Lower leg skin (tissue), 4 donors: Measurements from ENCODE around the gene NDST4. TPM values are rescaled to one million over a fixed set of nuclear protein-coding genes. Genes with fewer than 3 reads are reported as not detected.

Experiments
- DNase-seq, 2 donors: peaks; one replicate each; pipeline ENCODE4 v3.0.0-alpha.2; 2019; ENCODE audit warnings: low spot score in 2 of 2
- H3K4me3 ChIP-seq: fragments of 200-600 bp; sonication (generic); 2 replicates; pipeline ENCODE4 v1.5.1; 2017; ENCODE audit warnings: mild to moderate bottlenecking, low read depth; ENCODE audit not compliant: poor library complexity, severe bottlenecking
- CTCF ChIP-seq, 3 donors: fragments of 450-650 bp; IDR thresholded peaks; one replicate each; pipeline ENCODE4 v1.5.1; 2016; ENCODE audit warnings: antibody characterized with exemption in 3 of 3, mild to moderate bottlenecking in 3 of 3, moderate library complexity in 2 of 3
- POLR2A ChIP-seq, 2 donors: fragments of 450-650 bp; IDR thresholded peaks; one replicate each; pipeline ENCODE4 v1.6.1; 2016 to 2017; ENCODE audit warnings: antibody characterized with exemption in 2 of 2, mild to moderate bottlenecking in 1 of 2, moderate library complexity in 1 of 2
- WGBS, 2 donors: methylation state at CpG; one replicate each; pipeline ENCODE4 v1.1.5; 2018; 5-methylcytosine and 5-hydroxymethylcytosine counted together
- intact Hi-C: fragments of 100-400 bp; cut with DNase I; formaldehyde crosslinking; loops from one replicate; pipeline ENCODE4 v1.15.0; 2023; ENCODE audit warnings: low total_unique reads
- total RNA-seq, 4 donors: library from RNA; depleted of rRNA; stranded (reverse); fragments of >200 nt; gene quantifications; one replicate each; pipeline ENCODE4 v1.1.0, GENCODE V29; 2016

The NDST4 gene
- total RNA-seq, result not detected

- H3K4me3 ChIP-seq, result no peak within 1 kb of the TSS
- TF ChIP-seq CTCF (IDR thresholded peaks at IDR 0.05) (no peak), POLR2A (IDR thresholded peaks at IDR 0.05) (no peak)
- no peak for DNase-seq
- intact Hi-C loops, result no loop called here
- 16 to 18% methylated on average over 10 of the region's 10 CpGs for WGBS, 2 donors
These were observed at the start of gene NDST4 for GRCh38 chr4:115113506-115114106. Gene NDST4, minus strand, starts transcription at chr4:115113620. Its CDS starts 36,584 bp downstream, at chr4:115077036.

- intact Hi-C loops, result no loop called here
- no peak for TF ChIP-seq POLR2A (IDR thresholded peaks at IDR 0.05)
- H3K4me3 ChIP-seq, result no peak overlapping the region
- 33 to 67% methylated on average over 1 of the region's 1 CpG for WGBS, 2 donors
- DNase-seq, result no peak
These were observed 45.7 kb upstream of the NDST4 start for GRCh38 chr4:115159141-115159540.

- TF ChIP-seq POLR2A (IDR thresholded peaks at IDR 0.05), result no peak
- TF ChIP-seq CTCF (IDR thresholded peaks at IDR 0.05), result no peak
- intact Hi-C loops, result no loop called here
- WGBS, 2 donors, result 58 to 64% methylated on average over 2 of the region's 2 CpGs
- no peak overlapping the region for H3K4me3 ChIP-seq
- no peak for DNase-seq
These were observed 44.9 kb upstream of the NDST4 start for GRCh38 chr4:115158296-115158695.

GRCh38 chr4:115154826-115155225, 41.4 kb upstream of the NDST4 start:
- intact Hi-C loops, result no loop called here
- TF ChIP-seq CTCF (IDR thresholded peaks at IDR 0.05) (no peak), POLR2A (IDR thresholded peaks at IDR 0.05) (no peak)
- DNase-seq, result no peak

GRCh38 chr4:115152965-115153364, 39.5 kb upstream of the NDST4 start:
- TF ChIP-seq CTCF (IDR thresholded peaks at IDR 0.05) (no peak), POLR2A (IDR thresholded peaks at IDR 0.05) (no peak)
- DNase-seq, result no peak
- H3K4me3 ChIP-seq, result no peak overlapping the region
- intact Hi-C loops, result no loop called here

More at GRCh38 chr4:115154826-115155225, 41.4 kb upstream of the NDST4 start:
- no peak overlapping the region for H3K4me3 ChIP-seq

- no peak for DNase-seq
- TF ChIP-seq POLR2A (IDR thresholded peaks at IDR 0.05) (no peak), CTCF (IDR thresholded peaks at IDR 0.05) (no peak)
- 82 to 83% methylated on average over 3 of the region's 3 CpGs for WGBS, 2 donors
- no peak overlapping the region for H3K4me3 ChIP-seq
- intact Hi-C loops, result no loop called here
These were observed 38.7 kb upstream of the NDST4 start for GRCh38 chr4:115152081-115152480.
